GM12875 (cell line): ENCODE results near the gene WHAMM.

Experiments
- H3K4me3 ChIP-seq: one replicate; pipeline ENCODE4 v1.5.1; 2011; ENCODE audit warnings: low read depth, low read length, control low read depth
- CTCF ChIP-seq: IDR thresholded peaks from 2 replicates; pipeline ENCODE4 v1.5.1; 2011; ENCODE audit warnings: low read depth, mild to moderate bottlenecking, control low read depth, inconsistent platforms, low read length, moderate library complexity, borderline replicate concordance; ENCODE audit not compliant: insufficient read depth

WHAMM gene

GRCh38 chr15:82878325-82878724 lies 68.9 kb downstream of the WHAMM start:
- TF ChIP-seq CTCF, result no peak
- no peak overlapping the region for H3K4me3 ChIP-seq

- no peak overlapping the region for H3K4me3 ChIP-seq
- no peak for TF ChIP-seq CTCF
Measured at GRCh38 chr15:82880704-82881103, 71.3 kb downstream of the WHAMM start.

- no peak overlapping the region for H3K4me3 ChIP-seq
- TF ChIP-seq CTCF, result no peak
Measured at GRCh38 chr15:82881747-82882146, 72.3 kb downstream of the WHAMM start.

- no peak for TF ChIP-seq CTCF
- no peak overlapping the region for H3K4me3 ChIP-seq
Measured at GRCh38 chr15:82882273-82882928, 73.0 kb downstream of the WHAMM start.
